ENCODE measurements around the gene TUG1.

DNA sequence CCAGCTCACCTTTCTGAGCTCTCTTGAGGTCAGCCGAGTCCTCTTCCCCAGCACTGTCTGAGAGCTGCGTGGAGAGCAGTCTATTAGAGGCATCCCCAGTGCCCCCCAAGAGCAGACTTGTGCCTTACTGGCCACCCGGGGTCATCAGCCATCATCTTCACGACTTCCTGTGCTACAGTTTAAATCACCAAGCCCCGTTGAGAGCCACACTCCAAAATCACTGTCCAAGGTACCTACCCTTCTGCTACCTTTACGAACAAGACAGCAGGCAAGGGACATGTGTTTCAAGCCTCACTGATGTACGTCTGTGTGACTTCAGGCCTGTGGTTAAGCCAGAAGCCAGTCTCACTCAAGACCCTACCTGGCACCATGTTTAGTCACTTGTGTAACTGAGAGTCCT is 35.6 kb upstream of the TUG1 start:
- TF ChIP-seq, protein P1, sequence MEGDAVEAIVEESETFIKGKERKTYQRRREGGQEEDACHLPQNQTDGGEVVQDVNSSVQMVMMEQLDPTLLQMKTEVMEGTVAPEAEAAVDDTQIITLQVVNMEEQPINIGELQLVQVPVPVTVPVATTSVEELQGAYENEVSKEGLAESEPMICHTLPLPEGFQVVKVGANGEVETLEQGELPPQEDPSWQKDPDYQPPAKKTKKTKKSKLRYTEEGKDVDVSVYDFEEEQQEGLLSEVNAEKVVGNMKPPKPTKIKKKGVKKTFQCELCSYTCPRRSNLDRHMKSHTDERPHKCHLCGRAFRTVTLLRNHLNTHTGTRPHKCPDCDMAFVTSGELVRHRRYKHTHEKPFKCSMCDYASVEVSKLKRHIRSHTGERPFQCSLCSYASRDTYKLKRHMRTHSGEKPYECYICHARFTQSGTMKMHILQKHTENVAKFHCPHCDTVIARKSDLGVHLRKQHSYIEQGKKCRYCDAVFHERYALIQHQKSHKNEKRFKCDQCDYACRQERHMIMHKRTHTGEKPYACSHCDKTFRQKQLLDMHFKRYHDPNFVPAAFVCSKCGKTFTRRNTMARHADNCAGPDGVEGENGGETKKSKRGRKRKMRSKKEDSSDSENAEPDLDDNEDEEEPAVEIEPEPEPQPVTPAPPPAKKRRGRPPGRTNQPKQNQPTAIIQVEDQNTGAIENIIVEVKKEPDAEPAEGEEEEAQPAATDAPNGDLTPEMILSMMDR (IDR thresholded peaks at IDR 0.05) = no peak
- TF ChIP-seq EP300 (IDR thresholded peaks at IDR 0.05) = no peak
- TF ChIP-seq POLR2AphosphoS5 (IDR thresholded peaks at IDR 0.05) = no peak

All from gastroesophageal sphincter (tissue), 3 donors.